Left lung (tissue), 10 donors: ENCODE results near the gene NHS. TPM values are rescaled to one million over a fixed set of nuclear protein-coding genes. Genes with fewer than 3 reads are reported as not detected.

Source experiments
- ATAC-seq: fragments of 200-7000 bp; cut with Tn5 transposase; one replicate; pipeline ENCODE4 v1.9.1; 2020; ENCODE audit warnings: moderate library complexity
- DNase-seq, 4 donors: peaks; one replicate each; pipeline ENCODE4 v3.0.0-alpha.2; 2013 to 2020
- H3K27ac ChIP-seq, 2 donors: fragments of 200-600 bp; sonication (generic) in 1 of 2; one replicate each; pipeline versions ENCODE4 v1.5.0 to v1.8.0; 2020 to 2021
- H3K27me3 ChIP-seq, 2 donors: fragments of 200-600 bp; sonication (generic) in 1 of 2; one replicate each; pipeline versions ENCODE4 v1.5.0 to v1.8.0; 2020 to 2021
- H3K36me3 ChIP-seq, 2 donors: fragments of 200-600 bp; sonication (generic) in 1 of 2; one replicate each; pipeline versions ENCODE4 v1.5.0 to v1.8.0; 2020 to 2021
- H3K4me1 ChIP-seq, 2 donors: fragments of 200-600 bp; one replicate each; pipeline ENCODE4 v1.8.0; 2021
- H3K4me3 ChIP-seq, 2 donors: fragments of 200-600 bp; sonication (generic) in 1 of 2; one replicate each; pipeline versions ENCODE4 v1.5.0 to v1.8.0; 2020 to 2021; ENCODE audit warnings: mild to moderate bottlenecking in 1 of 2
- H3K9me3 ChIP-seq, 2 donors: fragments of 200-600 bp; sonication (generic) in 1 of 2; one replicate each; pipeline versions ENCODE4 v1.5.0 to v1.8.0; 2020 to 2021
- CTCF ChIP-seq, 2 donors: fragments of 200-600 bp; sonication (generic) in 1 of 2; IDR thresholded peaks; one replicate each; pipeline versions ENCODE4 v1.5.0 to v1.8.0; 2021; ENCODE audit warnings: antibody characterized with exemption in 2 of 2
- intact Hi-C, 2 donors: fragments of 100-400 bp; cut with DNase I; formaldehyde crosslinking; loops; one replicate each; pipeline versions ENCODE4 v1.11.2 to v1.14.2; 2022
- polyA plus RNA-seq, 6 donors: library from polyadenylated mRNA; unstranded; fragments of 120-200 nt; gene quantifications; one replicate each; pipeline ENCODE4 v1.2.1, GENCODE V29; 2013; ENCODE audit not compliant: insufficient read length in 6 of 6
- total RNA-seq, 2 donors: library from RNA; stranded (reverse); fragmentation: NEBNext Ultra II Directional; extraction: Animal tissue kit (Norgen Biotek cat#: 25700); gene quantifications; one replicate each; pipeline ENCODE4 v1.2.1, GENCODE V29; 2021
- donor health status: DM: no; HTN: yes; CAD: no.
- donor health status: DM: no; HTN: no; CAD: no.

NHS gene
- total and polyA plus RNA-seq, 8 donors = 1.4 to 8.3 (median 6.5) TPM

- H3K4me3 ChIP-seq = no peak overlapping the region
- H3K27me3 ChIP-seq = peaks cover 7 to 45% of the 10 kb centered on the region in 2 donors
- no peaks in the 10 kb centered on the region for H3K36me3 ChIP-seq
- intact Hi-C loops = no loop called here
- TF ChIP-seq CTCF (IDR thresholded peaks at IDR 0.05) = no peak
- H3K9me3 ChIP-seq = no peaks in the 10 kb centered on the region
- DNase-seq (no peak), ATAC-seq (no peak)
- no peaks in the 10 kb centered on the region for H3K4me1 ChIP-seq
- H3K27ac ChIP-seq = no peak overlapping the region
Observed at GRCh38 chrX:17373337-17373736, 1.7 kb upstream of the NHS start.

GRCh38 chrX:17375367-17375636 lies 302 bp downstream of the NHS start:
- H3K27ac ChIP-seq = no peak overlapping the region
- H3K27me3 ChIP-seq = peaks cover 7 to 51% of the 10 kb centered on the region in 2 donors
- no peak for ATAC-seq
- TF ChIP-seq CTCF (IDR thresholded peaks at IDR 0.05) = no peak
- intact Hi-C loops = no loop called here
- H3K4me3 ChIP-seq = peak overlapping the region; percentile 22 to 27
- no peaks in the 10 kb centered on the region for H3K9me3 ChIP-seq
- no peak for DNase-seq
- no peaks in the 10 kb centered on the region for H3K4me1 ChIP-seq
- H3K36me3 ChIP-seq = no peaks in the 10 kb centered on the region

- H3K4me1 ChIP-seq = no peaks in the 10 kb centered on the region
- DNase-seq (peak in 3 of 4 donors; percentile 26 to 62 (median 30)), ATAC-seq (peak; percentile 13)
- H3K9me3 ChIP-seq = no peaks in the 10 kb centered on the region
- no peak overlapping the region for H3K27ac ChIP-seq
- H3K36me3 ChIP-seq = no peaks in the 10 kb centered on the region
- intact Hi-C loops = no loop called here
- peak overlapping the region; percentile 22 to 27 for H3K4me3 ChIP-seq
- TF ChIP-seq CTCF (IDR thresholded peaks at IDR 0.05) = no peak
- H3K27me3 ChIP-seq = peaks cover 7 to 51% of the 10 kb centered on the region in 2 donors
Observed at GRCh38 chrX:17375637-17376430, 834 bp downstream of the NHS start.

GRCh38 chrX:17376431-17377077 lies 1.6 kb downstream of the NHS start:
- Histone ChIP-seq H3K27ac (no peak overlapping the region), H3K9me3 (no peaks in the 10 kb centered on the region), H3K4me3 (peak overlapping the region; percentile 22 to 27), H3K4me1 (no peaks in the 10 kb centered on the region), H3K36me3 (no peaks in the 10 kb centered on the region), H3K27me3 (peaks cover 7 to 51% of the 10 kb centered on the region in 2 donors)
- TF ChIP-seq CTCF (IDR thresholded peaks at IDR 0.05) = no peak
- intact Hi-C loops = no loop called here
- ATAC-seq (no peak), DNase-seq (peak in 1 of 4 donors; percentile 3)

- DNase-seq (peak in 3 of 4 donors; percentile 32 to 54 (median 34)), ATAC-seq (peak; percentile 29)
- Histone ChIP-seq H3K4me1 (no peaks in the 10 kb centered on the region), H3K27ac (no peak overlapping the region), H3K4me3 (peak overlapping the region; percentile 2 to 27), H3K9me3 (no peaks in the 10 kb centered on the region), H3K27me3 (peaks cover 7 to 51% of the 10 kb centered on the region in 2 donors), H3K36me3 (no peaks in the 10 kb centered on the region)
- intact Hi-C loops = no loop called here
- TF ChIP-seq CTCF (IDR thresholded peaks at IDR 0.05) = no peak
Observed at GRCh38 chrX:17377091-17377717, 2.2 kb downstream of the NHS start.
